ENCODE measurements around the gene CEP162. TPM values are rescaled to one million over a fixed set of nuclear protein-coding genes. Genes with fewer than 3 reads are reported as not detected.

CEP162 gene
- total RNA-seq, 2 donors from 2014 or later: 6.3 to 9.7 TPM

GRCh38 chr6:84260196-84260595 lies 32.8 kb upstream of the CEP162 start:
- peaks cover 3 to 15% of the 10 kb centered on the region in 2 donors for H3K4me1 ChIP-seq (ENCODE audit: control insufficient read depth in 1 of 2, low read depth in 2 of 2)
- no peak overlapping the region for H3K4me3 ChIP-seq
- no peak for ATAC-seq (ENCODE audit: insufficient number of reproducible peaks, low FRiP score, low read depth)
- H3K27me3 ChIP-seq (replicated peaks; ENCODE audit: insufficient read depth): no peaks in the 10 kb centered on the region
- no peaks in the 10 kb centered on the region for H3K9me3 ChIP-seq
- H3K36me3 ChIP-seq: no peaks in the 10 kb centered on the region
- no peak overlapping the region for H3K27ac ChIP-seq
- no peak for DNase-seq (ENCODE audit: low spot score)
- TF ChIP-seq CTCF (IDR thresholded peaks at IDR 0.05): no peak

GRCh38 chr6:84258866-84259265 lies 31.4 kb upstream of the CEP162 start:
- H3K27ac ChIP-seq: peak overlapping the region in 1 of 2 donors; percentile 16
- TF ChIP-seq CTCF (IDR thresholded peaks at IDR 0.05): no peak
- H3K36me3 ChIP-seq: no peaks in the 10 kb centered on the region
- no peaks in the 10 kb centered on the region for H3K27me3 ChIP-seq (replicated peaks; ENCODE audit: insufficient read depth)
- H3K4me3 ChIP-seq: peak overlapping the region; percentile 61
- DNase-seq (ENCODE audit: low spot score): no peak
- peaks cover 3 to 15% of the 10 kb centered on the region in 2 donors for H3K4me1 ChIP-seq (ENCODE audit: control insufficient read depth in 1 of 2, low read depth in 2 of 2)
- no peaks in the 10 kb centered on the region for H3K9me3 ChIP-seq
- ATAC-seq (ENCODE audit: insufficient number of reproducible peaks, low FRiP score, low read depth): no peak

GRCh38 chr6:84258268-84258667 lies 30.8 kb upstream of the CEP162 start:
- DNase-seq (ENCODE audit: low spot score) (no peak), ATAC-seq (ENCODE audit: insufficient number of reproducible peaks, low FRiP score, low read depth) (no peak)
- Histone ChIP-seq H3K27ac (peak overlapping the region in 1 of 2 donors; percentile 16), H3K4me3 (peak overlapping the region; percentile 61), H3K36me3 (no peaks in the 10 kb centered on the region), H3K4me1 (ENCODE audit: control insufficient read depth in 1 of 2, low read depth in 2 of 2) (peaks cover 3 to 15% of the 10 kb centered on the region in 2 donors), H3K27me3 (replicated peaks; ENCODE audit: insufficient read depth) (no peaks in the 10 kb centered on the region), H3K9me3 (no peaks in the 10 kb centered on the region)
- TF ChIP-seq CTCF (IDR thresholded peaks at IDR 0.05): no peak

- no peak for TF ChIP-seq CTCF (IDR thresholded peaks at IDR 0.05)
- Histone ChIP-seq H3K4me3 (no peak overlapping the region), H3K9me3 (no peaks in the 10 kb centered on the region), H3K27ac (no peak overlapping the region), H3K4me1 (ENCODE audit: control insufficient read depth in 1 of 2, low read depth in 2 of 2) (peaks cover 3 to 15% of the 10 kb centered on the region in 2 donors), H3K36me3 (no peaks in the 10 kb centered on the region), H3K27me3 (replicated peaks; ENCODE audit: insufficient read depth) (no peaks in the 10 kb centered on the region)
- ATAC-seq (ENCODE audit: insufficient number of reproducible peaks, low FRiP score, low read depth) (no peak), DNase-seq (ENCODE audit: low spot score) (no peak)
Observed at GRCh38 chr6:84255641-84256040, 28.2 kb upstream of the CEP162 start.

- Histone ChIP-seq H3K27me3 (replicated peaks; ENCODE audit: insufficient read depth) (no peaks in the 10 kb centered on the region), H3K9me3 (no peaks in the 10 kb centered on the region), H3K4me3 (no peak overlapping the region), H3K4me1 (ENCODE audit: control insufficient read depth in 1 of 2, low read depth in 2 of 2) (peaks cover 3 to 15% of the 10 kb centered on the region in 2 donors), H3K27ac (no peak overlapping the region), H3K36me3 (no peaks in the 10 kb centered on the region)
- TF ChIP-seq CTCF (IDR thresholded peaks at IDR 0.05): no peak
- no peak for ATAC-seq (ENCODE audit: insufficient number of reproducible peaks, low FRiP score, low read depth)
- no peak for DNase-seq (ENCODE audit: low spot score)
Observed at GRCh38 chr6:84253380-84253779, 25.9 kb upstream of the CEP162 start.

Measured in thoracic aorta (tissue), 2 donors.